GM10847 (cell line): Measurements from ENCODE around the gene SRRT.

Source experiments
- POLR2A ChIP-seq: IDR thresholded peaks from 2 replicates; pipeline ENCODE4 v1.6.1; 2011; ENCODE audit not compliant: insufficient read length; ENCODE audit errors: extremely low read depth

SRRT gene

DNA sequence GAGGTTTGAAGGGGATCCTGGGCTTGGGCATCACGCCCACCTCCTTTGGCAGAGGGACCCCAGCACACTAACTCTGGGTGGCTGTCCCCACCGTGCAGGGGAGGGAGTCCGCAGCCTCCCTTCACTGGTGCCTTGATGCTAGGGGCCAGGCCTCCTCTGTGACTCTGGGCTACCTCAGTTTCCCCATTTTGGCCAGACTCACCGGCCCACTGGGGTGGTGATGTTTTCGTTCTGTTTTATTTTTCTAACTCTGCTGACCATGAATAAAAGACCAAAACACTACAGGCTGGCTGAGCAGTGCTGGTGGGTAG is 8.2 kb upstream of the SRRT start:
- TF ChIP-seq POLR2A: no peak

DNA sequence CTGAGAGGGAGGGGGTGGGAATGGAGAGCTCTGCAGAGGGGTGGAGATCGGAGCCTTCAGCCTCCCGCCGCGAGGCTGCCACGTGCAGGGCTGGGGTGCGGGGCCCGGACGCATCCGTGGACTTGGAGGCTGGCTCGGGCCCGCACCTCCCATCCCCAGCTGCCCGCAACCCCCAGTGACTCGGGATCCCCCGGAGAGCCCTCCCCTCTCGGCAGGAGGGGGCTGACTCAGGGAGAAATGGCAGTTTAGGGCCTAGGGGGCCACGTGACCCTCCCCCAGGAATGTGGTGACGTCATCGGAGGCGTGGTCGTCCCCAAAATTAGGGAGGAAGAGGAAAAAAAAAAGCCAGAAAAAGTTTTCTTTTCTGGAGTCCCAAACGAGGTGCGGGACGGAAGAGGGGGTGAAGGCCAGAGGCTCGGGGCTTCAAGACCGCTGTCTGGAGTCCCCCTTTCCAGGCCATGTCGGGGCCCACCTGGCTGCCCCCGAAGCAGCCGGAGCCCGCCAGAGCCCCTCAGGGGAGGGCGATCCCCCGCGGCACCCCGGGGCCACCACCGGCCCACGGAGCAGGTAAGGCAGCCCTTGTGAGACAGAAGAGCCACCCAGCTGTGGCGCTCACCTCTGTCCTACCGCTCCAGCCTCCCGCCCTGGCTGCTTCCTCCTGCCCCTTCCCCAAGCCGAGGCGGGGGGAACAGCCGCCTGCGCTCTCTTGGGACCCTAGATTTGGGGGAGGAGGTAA is 7.7 kb upstream of the SRRT start, which contains the start of gene TRIP6:
Gene TRIP6, plus strand, starts transcription at position 348 of the 736 bp plus-strand sequence. Its CDS starts 111 bp downstream, at position 459.
- peak; percentile 25 for TF ChIP-seq POLR2A

DNA sequence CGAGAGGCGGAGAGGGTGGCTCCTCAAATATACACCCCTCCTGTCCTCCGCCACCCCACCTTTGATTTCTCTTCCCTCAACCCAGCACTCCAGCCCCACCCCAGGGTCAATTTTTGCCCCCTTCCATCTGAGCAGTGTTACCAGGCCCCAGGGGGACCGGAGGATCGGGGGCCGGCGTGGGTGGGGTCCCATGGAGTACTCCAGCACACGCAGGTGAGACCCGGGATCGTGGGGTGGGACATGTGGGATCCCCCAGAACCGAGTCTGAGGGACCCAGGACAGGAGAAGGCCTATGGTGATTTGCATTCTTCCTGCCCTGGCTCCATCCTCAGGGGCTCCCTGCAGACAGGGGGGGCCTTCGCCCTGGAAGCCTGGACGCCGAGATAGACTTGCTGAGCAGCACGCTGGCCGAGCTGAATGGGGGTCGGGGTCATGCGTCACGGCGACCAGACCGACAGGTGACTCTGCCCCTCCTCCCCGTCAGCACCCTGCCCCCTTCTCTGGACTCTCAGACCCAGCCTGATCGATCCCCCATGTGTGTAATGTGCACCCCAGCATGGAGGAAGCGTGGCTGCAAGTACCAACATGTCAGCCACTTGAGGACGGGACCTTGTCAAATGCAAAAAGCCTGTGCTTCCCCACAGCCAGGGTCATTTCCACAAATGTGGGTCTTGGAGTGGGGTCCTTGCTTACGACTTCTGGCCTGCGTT is 7.0 kb upstream of the SRRT start:
- no peak for TF ChIP-seq POLR2A

DNA sequence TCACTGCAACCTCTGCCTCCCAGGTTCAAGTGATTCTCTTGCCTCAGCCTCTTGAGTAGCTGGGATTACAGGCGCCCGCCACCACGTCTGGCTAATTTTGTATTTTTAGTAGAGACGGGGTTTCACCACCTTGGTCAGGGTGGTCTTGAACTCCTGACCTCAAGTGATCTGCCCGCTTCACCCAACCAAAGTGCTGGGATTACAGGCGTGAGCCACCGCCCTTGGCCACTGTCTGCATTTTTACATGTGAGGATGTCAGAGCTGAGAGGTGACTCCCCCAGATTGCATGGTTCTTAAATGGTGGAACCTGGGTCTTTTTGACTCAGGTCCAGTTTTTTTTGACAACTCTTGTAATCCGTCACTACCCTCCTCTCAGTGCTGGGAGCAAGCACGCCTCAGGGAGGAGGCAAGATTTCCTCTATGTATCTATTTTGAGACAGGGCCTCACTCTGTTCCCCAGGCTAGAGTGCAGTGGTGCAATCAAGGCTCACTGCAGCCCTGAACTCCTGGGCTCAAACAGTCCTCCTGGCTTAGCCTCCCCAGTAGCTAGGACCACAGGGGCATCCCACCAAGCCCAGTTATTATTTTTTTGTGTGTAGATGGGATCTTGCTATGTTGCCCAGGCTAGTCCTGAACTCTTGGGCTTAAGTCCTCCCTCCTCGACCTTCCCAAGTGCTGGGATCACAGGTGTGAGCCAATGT is 1.2 kb upstream of the SRRT start:
- TF ChIP-seq POLR2A: no peak

DNA sequence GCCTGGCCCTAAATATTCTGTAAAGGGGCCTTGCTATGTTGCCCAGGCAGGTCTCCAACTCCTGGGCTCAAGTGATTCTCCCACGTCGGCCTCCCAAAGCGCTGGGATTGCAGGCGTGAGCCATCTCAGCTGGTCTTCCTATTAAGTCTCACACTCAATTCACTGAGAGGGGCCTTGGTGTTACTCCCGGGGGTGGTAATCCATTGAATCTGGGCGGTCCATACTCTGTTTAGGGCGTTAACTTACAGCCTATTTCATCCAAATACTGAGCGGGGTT is 665 bp upstream of the SRRT start:
- no peak for TF ChIP-seq POLR2A

DNA sequence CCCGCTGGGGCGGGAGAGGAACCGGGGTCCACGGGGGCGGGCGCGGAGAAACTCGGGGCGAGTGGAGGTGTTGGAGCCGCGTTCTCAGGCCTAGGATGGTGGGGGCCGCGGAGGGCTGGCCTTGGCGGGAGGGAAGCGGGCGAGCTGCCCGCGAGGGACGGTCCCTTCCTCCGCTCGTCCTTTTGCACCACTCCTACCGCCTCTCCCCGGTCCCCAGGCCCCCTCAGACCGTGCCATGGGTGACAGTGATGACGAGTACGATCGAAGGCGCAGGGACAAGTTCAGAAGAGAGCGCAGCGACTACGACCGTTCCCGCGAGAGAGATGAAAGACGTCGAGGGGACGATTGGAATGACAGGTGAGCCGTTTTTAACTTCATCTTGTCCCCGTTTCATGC is 451 bp downstream of the SRRT start:
- TF ChIP-seq POLR2A: no peak

DNA sequence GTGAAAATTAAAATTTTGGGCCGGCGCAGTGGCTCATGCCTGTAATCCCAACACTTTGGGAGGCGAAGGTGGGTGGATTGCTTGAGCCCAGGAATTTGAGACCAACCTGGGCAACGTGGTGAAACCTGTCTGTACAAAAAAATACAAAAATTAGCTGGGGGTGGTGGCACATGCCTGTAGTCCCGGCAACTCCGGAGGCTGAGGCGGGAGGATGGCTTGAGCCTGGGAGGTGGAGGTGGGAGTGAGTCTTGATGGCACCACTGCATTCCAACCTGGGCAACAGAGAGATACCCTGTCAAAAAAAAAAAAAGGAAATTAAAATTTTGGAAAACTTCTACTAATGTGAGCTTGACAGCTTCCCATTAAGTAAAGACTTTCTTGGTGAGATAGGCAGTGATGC is 3.1 kb downstream of the SRRT start:
- no peak for TF ChIP-seq POLR2A

DNA sequence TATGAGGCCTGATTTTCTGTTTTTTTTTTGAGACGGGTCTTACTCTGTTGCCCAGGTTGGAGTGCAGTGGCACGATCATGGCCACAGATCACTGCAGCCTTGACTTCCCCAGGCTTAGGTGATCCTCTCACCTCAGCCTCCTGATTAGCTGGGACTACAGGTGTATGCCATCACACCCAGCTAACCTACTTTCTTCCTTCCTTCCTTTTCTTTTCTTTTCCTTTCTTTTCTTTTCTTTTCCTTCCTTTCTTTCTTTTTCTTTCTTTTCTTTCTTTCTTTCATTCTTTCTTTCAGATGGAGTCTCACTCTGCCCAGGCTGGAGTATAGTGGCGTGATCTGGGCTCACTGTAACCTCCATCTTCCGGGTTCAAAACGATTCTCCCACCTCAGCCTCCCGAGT is 3.8 kb downstream of the SRRT start:
- no peak for TF ChIP-seq POLR2A

DNA sequence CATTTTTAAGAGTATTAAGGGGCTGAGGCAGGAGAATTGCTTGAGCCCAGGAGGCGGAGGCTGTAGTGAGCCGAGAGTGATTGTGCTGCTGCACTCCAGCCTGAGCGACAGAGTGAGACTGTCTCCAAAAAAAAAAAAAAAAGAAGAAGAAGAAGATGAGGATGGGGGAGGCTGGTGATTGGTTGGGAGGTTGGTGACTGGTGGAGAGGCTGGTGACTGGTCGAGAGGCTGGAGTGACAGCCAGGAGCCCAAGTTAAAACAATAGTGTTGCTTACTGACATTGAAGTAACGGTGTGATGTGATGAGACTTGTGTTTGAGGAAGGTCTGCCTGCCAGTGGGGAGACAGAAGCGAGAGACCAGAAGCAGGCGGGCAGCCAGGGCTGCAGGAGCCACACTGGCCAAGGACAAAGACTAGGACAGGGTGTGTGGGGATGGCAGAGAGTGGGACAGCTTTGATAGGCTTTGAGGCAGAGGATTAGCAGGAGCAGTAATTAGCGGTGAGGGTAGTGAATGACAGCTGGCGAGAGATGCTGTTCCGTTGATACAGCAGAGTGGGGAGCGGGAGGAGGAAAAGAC is 4.9 kb downstream of the SRRT start:
- TF ChIP-seq POLR2A: no peak

DNA sequence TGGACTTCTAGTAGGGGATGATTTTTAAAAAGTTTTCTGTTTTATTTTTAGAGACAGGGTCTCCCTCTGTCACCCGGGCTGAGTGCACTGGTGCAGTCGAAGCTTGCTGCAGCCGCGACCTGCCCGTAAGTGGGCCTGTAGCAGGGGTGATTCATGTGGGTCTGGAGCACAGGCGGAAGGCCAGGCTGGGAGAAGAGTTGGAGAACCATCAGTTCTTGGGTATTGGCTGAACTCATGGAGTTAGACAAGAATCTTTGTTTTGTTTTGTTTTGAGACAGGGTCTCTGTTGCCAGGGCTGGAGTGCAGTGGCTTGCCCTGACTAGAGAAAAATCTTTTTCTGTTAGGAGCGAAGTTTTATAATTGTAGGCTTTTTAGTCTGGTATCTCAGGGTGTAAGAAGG is 5.7 kb downstream of the SRRT start:
- no peak for TF ChIP-seq POLR2A

DNA sequence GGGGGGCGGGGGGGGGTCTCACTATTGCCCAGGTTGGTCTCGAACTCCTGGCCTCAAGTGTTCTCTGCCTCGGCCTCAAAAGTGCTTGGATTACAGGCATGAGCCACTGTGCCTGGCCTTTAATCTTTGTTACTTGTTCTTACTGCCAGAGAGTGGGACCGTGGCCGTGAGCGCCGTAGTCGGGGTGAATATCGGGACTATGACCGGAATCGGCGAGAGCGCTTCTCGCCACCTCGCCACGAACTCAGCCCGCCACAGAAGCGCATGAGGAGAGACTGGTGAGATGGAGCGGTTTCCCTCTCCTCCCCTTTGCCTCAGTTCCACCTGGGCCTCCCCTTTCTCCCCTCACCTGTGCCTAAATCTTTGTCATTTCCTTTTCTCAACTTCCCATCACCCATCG is 6.2 kb downstream of the SRRT start:
- no peak for TF ChIP-seq POLR2A

DNA sequence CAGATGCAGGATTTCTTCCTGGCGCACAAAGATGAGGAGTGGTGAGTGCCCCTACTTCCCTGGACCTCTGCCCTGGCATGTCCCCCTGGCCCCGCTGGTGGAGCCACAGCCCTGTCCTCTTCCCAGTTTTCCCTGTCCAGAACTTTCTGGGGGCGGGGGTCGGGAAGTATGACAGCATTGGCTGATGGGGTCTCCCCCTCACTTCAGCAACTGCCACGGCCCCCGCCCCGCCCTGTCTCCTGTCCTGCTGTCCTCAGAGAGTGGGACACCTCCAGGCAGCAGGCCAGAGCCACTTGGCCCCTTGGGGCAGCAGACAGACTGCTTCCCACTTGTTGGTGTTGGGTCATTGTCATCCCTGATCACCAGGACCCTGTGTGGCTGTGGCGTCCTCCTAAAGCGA is 7.3 kb downstream of the SRRT start:
- no peak for TF ChIP-seq POLR2A

DNA sequence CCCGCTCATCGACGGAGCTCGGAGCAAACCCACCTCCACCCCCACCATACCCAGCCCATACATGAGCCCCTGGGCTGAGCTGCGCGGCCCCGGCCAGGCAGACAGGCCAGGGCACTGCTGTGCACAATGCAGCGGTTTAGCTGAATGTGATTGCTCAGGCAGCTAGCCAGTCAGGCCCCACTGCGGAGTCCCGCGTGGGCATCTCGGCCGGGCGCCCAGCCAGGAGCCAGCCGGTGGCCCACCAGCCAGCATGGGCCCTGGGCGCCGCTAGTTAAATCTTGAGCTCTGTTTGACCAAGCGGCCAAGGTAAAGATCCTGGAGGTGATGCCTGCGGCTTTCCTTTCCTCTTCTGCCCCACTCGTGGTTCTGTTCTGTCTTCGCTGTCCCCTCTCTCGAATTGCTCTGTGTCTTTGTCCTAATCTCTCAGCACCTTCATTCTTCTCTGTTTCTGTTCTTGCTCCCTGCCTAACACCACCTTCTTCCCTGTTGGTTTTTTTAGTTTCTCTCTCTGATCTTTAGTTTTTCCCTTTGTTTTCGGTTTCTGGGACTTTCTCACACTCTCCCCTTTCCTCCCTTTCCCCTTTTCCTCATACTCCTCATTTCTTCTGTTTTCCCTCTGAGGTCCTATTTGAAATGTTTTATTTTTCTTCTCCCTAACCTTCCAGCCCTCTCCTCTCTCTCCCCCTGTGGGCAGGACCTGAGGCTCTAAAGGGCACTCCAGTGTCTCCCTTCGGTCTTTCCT is 8.1 kb downstream of the SRRT start:
- TF ChIP-seq POLR2A: no peak

DNA sequence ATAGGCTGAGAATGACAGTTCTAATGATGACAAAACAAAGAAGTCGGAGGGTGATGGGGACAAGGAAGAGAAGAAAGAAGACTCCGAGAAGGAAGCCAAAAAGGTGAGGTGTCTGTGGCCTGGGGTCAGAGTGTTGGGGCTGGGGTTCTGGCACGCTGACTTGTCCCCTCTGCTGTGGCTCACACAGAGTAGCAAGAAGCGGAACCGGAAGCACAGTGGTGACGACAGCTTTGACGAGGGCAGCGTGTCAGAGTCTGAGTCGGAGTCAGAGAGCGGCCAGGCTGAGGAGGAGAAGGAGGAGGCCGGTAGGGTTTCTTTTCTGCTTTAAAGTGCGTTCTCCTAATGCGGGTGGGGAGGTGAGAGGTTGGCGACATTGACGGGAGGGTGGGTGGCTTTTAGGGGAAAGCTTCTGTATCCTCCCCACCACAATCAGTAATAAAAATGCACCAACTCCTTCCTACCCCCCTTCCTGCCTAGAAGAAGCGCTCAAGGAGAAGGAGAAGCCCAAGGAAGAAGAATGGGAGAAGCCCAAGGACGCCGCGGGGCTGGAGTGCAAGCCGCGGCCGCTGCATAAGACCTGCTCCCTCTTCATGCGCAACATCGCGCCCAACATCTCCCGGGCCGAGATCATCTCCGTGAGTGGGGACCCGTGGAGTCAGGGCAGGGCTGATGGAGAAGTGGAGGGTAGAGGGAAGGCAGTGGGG is 10.0 kb downstream of the SRRT start:
- TF ChIP-seq POLR2A: no peak
